Dermis lymphatic vessel endothelial cell (primary cell): ENCODE results near the gene CDK18. TPM values are rescaled to one million over a fixed set of nuclear protein-coding genes. Genes with fewer than 3 reads are reported as not detected.

Experiments used
- total RNA-seq: library from RNA; depleted of rRNA; stranded (reverse); fragments of >200 nt; gene quantifications from 2 replicates; pipeline ENCODE4 v1.2.1, GENCODE V29; 2014

The CDK18 gene
- 0.11 and 0.26 TPM in 2 replicates for total RNA-seq

GRCh38 chr1:205504311-205505075, at the start of gene CDK18:
Gene CDK18, plus strand, starts transcription at chr1:205504669. Its CDS starts 18,499 bp downstream, at chr1:205523168.

GRCh38 chr1:205455581-205456382, 48.7 kb upstream of the CDK18 start, which contains the start of gene BLACAT1:
Gene BLACAT1, minus strand, starts transcription at chr1:205456045.

Other genes starting within 250 kb of the CDK18 start
- 1.5 and 3.4 TPM in 2 replicates for gene NUAK2, start 182.9 kb upstream of the CDK18 start, total RNA-seq
- gene KLHDC8A, start 147.7 kb upstream of the CDK18 start, total RNA-seq, result not detected in 2 replicates
- gene LEMD1, start 82.6 kb upstream of the CDK18 start, total RNA-seq, result not detected in 2 replicates
- gene BLACAT1, start 48.6 kb upstream of the CDK18 start, total RNA-seq, result not detected in 2 replicates
- gene ELK4, start 127.3 kb downstream of the CDK18 start, total RNA-seq, result 35.0 and 65.5 TPM in 2 replicates
- 26.9 and 43.8 TPM in 2 replicates for gene SLC45A3, start 175.8 kb downstream of the CDK18 start, total RNA-seq
- gene NUCKS1, start 245.5 kb downstream of the CDK18 start, total RNA-seq, result 101 and 117 TPM in 2 replicates